PC-3 (cell line): ENCODE results near the gene LRRC7.

Experiments used
- CTCF ChIP-seq: fragments of 300-600 bp; sonication (generic); conservative IDR thresholded peaks from 2 replicates; pipeline ENCODE4 v1.5.1; 2017; ENCODE audit warnings: antibody characterized with exemption, low read depth, mild to moderate bottlenecking, low read length
- EZH2 ChIP-seq: fragments of 300-600 bp; sonication (generic); IDR thresholded peaks from one replicate; pipeline ENCODE4 v1.6.1; 2017; ENCODE audit warnings: antibody characterized with exemption, mild to moderate bottlenecking, low read length; ENCODE audit not compliant: unreplicated experiment
- EZH2phosphoT487 ChIP-seq: fragments of 300-600 bp; sonication (generic); IDR thresholded peaks from 2 replicates; pipeline ENCODE4 v1.6.1; 2018; ENCODE audit warnings: mild to moderate bottlenecking, antibody characterized with exemption, low read length, borderline replicate concordance

GRCh38 chr1:69691179-69691578 is 123.5 kb downstream of the LRRC7 start:
- TF ChIP-seq CTCF (no peak), EZH2 (no peak), EZH2phosphoT487 (no peak)
